Measurements from ENCODE around the gene TRIM17.

The TRIM17 gene

GRCh38 chr1:228426518-228427175 is 10.0 kb upstream of the TRIM17 start:
- no peaks in the 10 kb centered on the region for H3K27me3 ChIP-seq (ENCODE audit: insufficient read depth, low read length, poor library complexity)
- H3K9ac ChIP-seq (ENCODE audit: low read depth, low read length), result no peak overlapping the region
- H3K79me2 ChIP-seq (ENCODE audit: insufficient read depth, low read length), result no peaks in the 10 kb centered on the region
- no peak for TF ChIP-seq EZH2 (IDR thresholded peaks at IDR 0.05; ENCODE audit: borderline replicate concordance, low read depth, low read length, severe bottlenecking)
- no peak for TF ChIP-seq CTCF (IDR thresholded peaks at IDR 0.05; ENCODE audit: borderline replicate concordance, extremely low read depth, low read length, poor library complexity, severe bottlenecking)
- H4K20me1 ChIP-seq (ENCODE audit: insufficient read depth, low read length), result no peaks in the 10 kb centered on the region
- no peak overlapping the region for H3K27ac ChIP-seq (ENCODE audit: low read length)
- no peaks in the 10 kb centered on the region for H3K4me1 ChIP-seq (ENCODE audit: insufficient read depth, low read length)
- ATAC-seq (ENCODE audit: insufficient read depth, low read depth), result no peak
- H3K4me2 ChIP-seq (ENCODE audit: insufficient read depth, low read length), result no peak overlapping the region
- H2AFZ ChIP-seq (ENCODE audit: low read depth, low read length), result no peak overlapping the region
- H3K9me3 ChIP-seq (ENCODE audit: insufficient read depth, low read length, severe bottlenecking), result no peaks in the 10 kb centered on the region
- no peak overlapping the region for H3K4me3 ChIP-seq (ENCODE audit: low read depth in 1 of 2, low read length in 2 of 2)
- no peak for DNase-seq
- no peaks in the 10 kb centered on the region for H3K36me3 ChIP-seq (ENCODE audit: insufficient read depth, low read length)

- Histone ChIP-seq H3K4me2 (ENCODE audit: insufficient read depth, low read length) (no peak overlapping the region), H3K27ac (ENCODE audit: low read length) (no peak overlapping the region), H3K79me2 (ENCODE audit: insufficient read depth, low read length) (no peaks in the 10 kb centered on the region), H4K20me1 (ENCODE audit: insufficient read depth, low read length) (no peaks in the 10 kb centered on the region), H3K4me3 (ENCODE audit: low read depth in 1 of 2, low read length in 2 of 2) (no peak overlapping the region), H2AFZ (ENCODE audit: low read depth, low read length) (no peak overlapping the region), H3K36me3 (ENCODE audit: insufficient read depth, low read length) (no peaks in the 10 kb centered on the region), H3K4me1 (ENCODE audit: insufficient read depth, low read length) (no peaks in the 10 kb centered on the region), H3K9me3 (ENCODE audit: insufficient read depth, low read length, severe bottlenecking) (no peaks in the 10 kb centered on the region), H3K9ac (ENCODE audit: low read depth, low read length) (no peak overlapping the region), H3K27me3 (ENCODE audit: insufficient read depth, low read length, poor library complexity) (no peaks in the 10 kb centered on the region)
- ATAC-seq (ENCODE audit: insufficient read depth, low read depth) (no peak), DNase-seq (no peak)
- no peak for TF ChIP-seq CTCF (IDR thresholded peaks at IDR 0.05; ENCODE audit: borderline replicate concordance, extremely low read depth, low read length, poor library complexity, severe bottlenecking)
- no peak for TF ChIP-seq EZH2 (IDR thresholded peaks at IDR 0.05; ENCODE audit: borderline replicate concordance, low read depth, low read length, severe bottlenecking)
These were observed 8.3 kb upstream of the TRIM17 start for GRCh38 chr1:228424685-228425660.

- Histone ChIP-seq H3K36me3 (ENCODE audit: insufficient read depth, low read length) (no peaks in the 10 kb centered on the region), H3K9me3 (ENCODE audit: insufficient read depth, low read length, severe bottlenecking) (no peaks in the 10 kb centered on the region), H3K27ac (ENCODE audit: low read length) (no peak overlapping the region), H3K4me2 (ENCODE audit: insufficient read depth, low read length) (no peak overlapping the region), H3K4me3 (ENCODE audit: low read depth in 1 of 2, low read length in 2 of 2) (no peak overlapping the region), H3K4me1 (ENCODE audit: insufficient read depth, low read length) (no peaks in the 10 kb centered on the region), H3K79me2 (ENCODE audit: insufficient read depth, low read length) (no peaks in the 10 kb centered on the region), H3K9ac (ENCODE audit: low read depth, low read length) (no peak overlapping the region), H4K20me1 (ENCODE audit: insufficient read depth, low read length) (no peaks in the 10 kb centered on the region), H2AFZ (ENCODE audit: low read depth, low read length) (no peak overlapping the region), H3K27me3 (ENCODE audit: insufficient read depth, low read length, poor library complexity) (no peaks in the 10 kb centered on the region)
- no peak for ATAC-seq (ENCODE audit: insufficient read depth, low read depth)
- TF ChIP-seq EZH2 (IDR thresholded peaks at IDR 0.05; ENCODE audit: borderline replicate concordance, low read depth, low read length, severe bottlenecking) (no peak), CTCF (IDR thresholded peaks at IDR 0.05; ENCODE audit: borderline replicate concordance, extremely low read depth, low read length, poor library complexity, severe bottlenecking) (no peak)
- DNase-seq, result no peak
These were observed 6.9 kb upstream of the TRIM17 start for GRCh38 chr1:228423404-228424053.
